HEK293 (cell line): ENCODE measurements around the gene TCIRG1.

Source experiments
- CTCF ChIA-PET: fragments of 350-600 bp; formaldehyde crosslinking; extraction: SDS; loops from one replicate; lab custom pipeline; 2021; ENCODE audit warnings: antibody characterized with exemption; lab: Yijun Ruan, JAX
- POLR2A ChIA-PET: fragments of 300-600 bp; formaldehyde crosslinking; extraction: SDS; loops from one replicate; lab custom pipeline; 2020; ENCODE audit warnings: antibody characterized with exemption, inconsistent platforms; lab: Yijun Ruan, JAX
- H3K27ac ChIP-seq: fragments of 200-500 bp; sonication (Bioruptor generic); 2 replicates; pipeline ENCODE4 v1.5.1; 2014; ENCODE audit warnings: low read depth, low read length, control low read depth, inconsistent platforms; ENCODE audit errors: extremely low read depth
- H3K36me3 ChIP-seq, 2 experiments: fragments of 200-500 bp in 1 of 2; sonication (Bioruptor generic) in 1 of 2; 1 replicate in 1 of 2; 2 replicates in 1 of 2; pipeline ENCODE4 v1.5.1; 2014 to 2017; ENCODE audit warnings: inconsistent platforms in 2 of 2, low read length in 2 of 2; ENCODE audit not compliant: control insufficient read depth in 2 of 2, insufficient read depth in 1 of 2
- H3K4me1 ChIP-seq: fragments of 200-500 bp; sonication (Bioruptor generic); 2 replicates; pipeline ENCODE4 v1.5.1; 2014; ENCODE audit warnings: mild to moderate bottlenecking, low read length, inconsistent platforms; ENCODE audit not compliant: control insufficient read depth, insufficient read depth
- H3K4me3 ChIP-seq: 2 replicates; pipeline ENCODE4 v1.5.1; 2011; ENCODE audit warnings: low read depth, mild to moderate bottlenecking, control low read depth, low read length, moderate library complexity
- H3K9me3 ChIP-seq: fragments of 200-500 bp; sonication (Bioruptor generic); 2 replicates; pipeline ENCODE4 v1.5.1; 2014; ENCODE audit warnings: low read depth, low read length, inconsistent platforms; ENCODE audit not compliant: control insufficient read depth, insufficient read depth
- EGR2 ChIP-seq: fragments of 450-650 bp; formaldehyde crosslinking; IDR thresholded peaks from 2 replicates; pipeline ENCODE4 v1.5.1; 2016; ENCODE audit warnings: low read depth, missing biosample characterization, missing genetic modification characterization
- GLIS1 ChIP-seq: fragments of 450-650 bp; formaldehyde crosslinking; IDR thresholded peaks from 2 replicates; pipeline ENCODE4 v1.5.1; 2016; ENCODE audit warnings: missing biosample characterization, missing genetic modification characterization
- GLIS2 ChIP-seq: fragments of 450-650 bp; formaldehyde crosslinking; IDR thresholded peaks from 2 replicates; pipeline ENCODE4 v1.5.1; 2016; ENCODE audit warnings: missing biosample characterization, missing genetic modification characterization
- HOXC10 ChIP-seq: sonication (generic); formaldehyde crosslinking; IDR thresholded peaks from 2 replicates; pipeline ENCODE4 v1.8.1; 2023; ENCODE audit warnings: mild to moderate bottlenecking, missing genetic modification reagents
- KLF1 ChIP-seq: fragments of 450-650 bp; formaldehyde crosslinking; IDR thresholded peaks from 2 replicates; pipeline ENCODE4 v1.5.1; 2016; ENCODE audit warnings: missing biosample characterization, missing genetic modification characterization
- KLF7 ChIP-seq: fragments of 450-650 bp; formaldehyde crosslinking; IDR thresholded peaks from 2 replicates; pipeline ENCODE4 v1.5.1; 2016; ENCODE audit warnings: missing biosample characterization, missing genetic modification characterization, borderline replicate concordance
- SP2 ChIP-seq: fragments of 450-650 bp; formaldehyde crosslinking; IDR thresholded peaks from 2 replicates; pipeline ENCODE4 v1.5.1; 2016; ENCODE audit warnings: missing biosample characterization, missing genetic modification characterization
- SP3 ChIP-seq: fragments of 450-650 bp; formaldehyde crosslinking; IDR thresholded peaks from 2 replicates; pipeline ENCODE4 v1.5.1; 2016; ENCODE audit warnings: missing biosample characterization, missing genetic modification characterization
- TSHZ1 ChIP-seq: fragments of 450-650 bp; formaldehyde crosslinking; IDR thresholded peaks from 2 replicates; pipeline ENCODE4 v1.5.1; 2016; ENCODE audit warnings: missing biosample characterization, missing genetic modification characterization, borderline replicate concordance
- ZBTB10 ChIP-seq: fragments of 450-650 bp; formaldehyde crosslinking; IDR thresholded peaks from 2 replicates; pipeline ENCODE4 v1.5.1; 2016; ENCODE audit warnings: missing biosample characterization, missing genetic modification characterization
- ZBTB17 ChIP-seq: fragments of 450-650 bp; formaldehyde crosslinking; IDR thresholded peaks from 2 replicates; pipeline ENCODE4 v1.5.1; 2016; ENCODE audit warnings: missing biosample characterization, missing genetic modification characterization
- ZBTB20 ChIP-seq: fragments of 450-650 bp; formaldehyde crosslinking; IDR thresholded peaks from 2 replicates; pipeline ENCODE4 v1.5.1; 2016; ENCODE audit warnings: missing biosample characterization, missing genetic modification characterization
- ZBTB8A ChIP-seq: fragments of 450-650 bp; formaldehyde crosslinking; IDR thresholded peaks from 2 replicates; pipeline ENCODE4 v1.5.1; 2016; ENCODE audit warnings: missing biosample characterization, missing genetic modification characterization
- ZIC2 ChIP-seq: fragments of 450-650 bp; formaldehyde crosslinking; IDR thresholded peaks from 2 replicates; pipeline ENCODE4 v1.5.1; 2016; ENCODE audit warnings: missing biosample characterization, missing genetic modification characterization
- ZNF202 ChIP-seq: fragments of 450-650 bp; formaldehyde crosslinking; IDR thresholded peaks from 2 replicates; pipeline ENCODE4 v1.5.1; 2016; ENCODE audit warnings: missing biosample characterization, missing genetic modification characterization, borderline replicate concordance
- ZNF335 ChIP-seq: fragments of 450-650 bp; formaldehyde crosslinking; conservative IDR thresholded peaks from 2 replicates; pipeline ENCODE4 v1.5.1; 2016; ENCODE audit warnings: missing biosample characterization, missing genetic modification characterization
- ZNF341 ChIP-seq: fragments of 450-650 bp; formaldehyde crosslinking; IDR thresholded peaks from 2 replicates; pipeline ENCODE4; 2016; ENCODE audit warnings: low read depth, missing biosample characterization, missing genetic modification characterization
- ZNF600 ChIP-seq: fragments of 450-650 bp; formaldehyde crosslinking; IDR thresholded peaks from 2 replicates; pipeline ENCODE4 v1.5.1; 2016; ENCODE audit warnings: missing biosample characterization, missing genetic modification characterization

TCIRG1 gene

GRCh38 chr11:68010090-68011041 lies 28.5 kb upstream of the TCIRG1 start, which contains the start of gene ALDH3B1:
ALDH3B1 (plus strand) TSS chr11:68010327; CDS start chr11:68015298, 4,971 bp downstream.
- TF ChIP-seq KLF7 (peak; percentile 20; the same call in 1 of the 2 replicates), ZNF202 (tag by site-specific recombination) (no peak), ZNF341 (tag by site-specific recombination) (peak; percentile 92), ZBTB8A (tag by site-specific recombination) (peak; percentile 44; the same call in 1 of the 2 replicates), ZNF600 (tag by site-specific recombination) (peak; percentile 49; the same call in 1 of the 2 replicates), ZBTB17 (tag by site-specific recombination) (peak; percentile 82), HOXC10 (CRISPR knock-in tag) (no peak), SP2 (tag by site-specific recombination) (peak; percentile 53), GLIS1 (tag by site-specific recombination) (peak; percentile 74), ZNF335 (peak; percentile 93), ZBTB10 (tag by site-specific recombination) (no peak), TSHZ1 (no peak), ZIC2 (tag by site-specific recombination) (peak; percentile 75), KLF1 (tag by site-specific recombination) (peak; percentile 87), SP3 (tag by site-specific recombination) (peak; percentile 61), GLIS2 (tag by site-specific recombination) (peak; percentile 51), EGR2 (tag by site-specific recombination) (peak; percentile 28; the same call in 1 of the 2 replicates), ZBTB20 (0 out of 2 replicates have a peak, but pooled peaks have one; percentile 15)
- Histone ChIP-seq H3K36me3 (no peaks in the 10 kb centered on the region), H3K4me1 (no peaks in the 10 kb centered on the region), H3K9me3 (no peaks in the 10 kb centered on the region), H3K27ac (no peak within 1 kb of the TSS; the same call in 1 of the 2 replicates), H3K4me3 (no peak within 1 kb of the TSS)
- ChIA-PET POLR2A (interaction anchor here (0.6 to 2.1 kb wide), 7 partner anchors 12 to 192 kb away, joined by 3 to 9 read pairs (median 4); partner anchors contain the start of genes NDUFS8 and TCIRG1), CTCF (interaction anchor here (0.8 to 1.9 kb wide), 8 partner anchors 11 to 287 kb away, joined by 3 to 7 read pairs (median 4); no protein-coding TSS in a partner anchor)
